ENCODE data around the gene ADAM15.

Gene ADAM15

DNA sequence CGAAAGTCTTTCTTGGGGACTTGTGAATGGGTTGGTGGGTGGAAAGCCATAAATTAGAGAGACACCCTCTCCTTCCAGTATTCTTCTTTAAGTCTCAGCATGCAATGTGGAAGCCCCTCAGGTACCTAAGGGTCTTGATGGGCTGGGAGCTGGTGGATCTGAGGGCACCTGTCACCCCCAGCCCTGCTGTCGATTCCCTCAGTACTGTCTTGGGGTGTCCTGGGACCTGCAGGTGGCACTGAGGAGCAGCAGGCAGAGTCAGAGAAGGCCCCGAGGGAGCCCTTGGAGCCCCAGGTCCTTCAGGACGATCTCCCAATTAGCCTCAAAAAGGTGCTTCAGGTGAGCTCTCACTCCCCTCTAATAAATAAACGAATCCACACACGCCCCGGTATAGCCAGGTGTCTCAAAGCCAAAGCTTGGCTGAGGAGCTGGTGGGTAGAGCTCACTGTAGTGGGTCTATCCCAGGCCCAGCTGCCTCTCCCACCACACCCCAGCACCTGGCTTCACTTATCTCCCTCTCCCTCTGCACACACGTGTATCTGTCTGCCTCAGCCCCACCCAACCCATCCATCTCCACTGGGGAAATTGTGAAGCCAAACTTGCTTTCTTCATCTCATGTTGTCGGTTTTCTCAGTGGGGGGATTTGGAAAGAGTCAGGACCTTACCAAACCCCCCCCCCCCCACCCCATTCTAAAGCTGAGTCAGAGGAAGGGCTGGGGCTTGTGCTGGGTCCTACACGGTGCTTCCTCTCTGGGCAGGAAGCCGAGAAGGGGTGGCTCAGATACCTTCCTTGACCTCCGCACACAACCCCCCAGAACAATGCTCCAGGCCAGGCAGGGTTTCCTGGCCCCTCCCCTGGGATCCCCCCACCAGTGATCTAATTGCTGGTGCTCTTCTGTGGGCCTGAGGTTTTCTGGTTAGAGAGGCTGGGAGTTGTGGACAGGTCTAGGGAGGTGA, 1.6 kb downstream of the ADAM15 start:
- no peak for DNase-seq (ENCODE audit: low spot score)

DNA sequence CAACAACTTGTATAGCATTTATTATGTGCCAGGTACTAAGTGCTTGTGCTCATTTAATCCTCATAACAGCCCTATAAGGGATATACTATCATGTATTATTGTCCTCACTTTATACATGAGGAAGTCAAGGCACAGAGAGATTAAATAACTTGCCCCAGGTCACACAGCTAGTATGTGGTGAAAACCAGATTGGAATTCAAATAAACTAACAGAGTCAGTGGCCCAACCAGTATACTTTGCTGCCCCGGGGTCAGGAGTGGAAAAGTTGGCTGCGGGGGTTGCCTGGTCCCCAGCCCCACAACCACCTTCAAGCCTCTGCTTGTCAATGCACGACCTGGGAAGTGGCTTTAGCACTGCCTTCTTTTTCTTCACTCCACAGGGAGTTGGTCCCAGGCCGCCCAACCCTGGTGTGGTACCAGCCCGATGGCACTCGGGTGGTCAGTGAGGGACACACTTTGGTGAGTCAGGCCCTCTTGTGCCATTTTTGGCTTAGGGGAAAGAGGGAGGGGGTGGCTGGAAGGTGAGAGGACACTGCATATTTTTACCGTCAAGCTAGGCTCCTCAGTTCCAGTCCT, 2.5 kb downstream of the ADAM15 start:
- DNase-seq (ENCODE audit: low spot score) = no peak

DNA sequence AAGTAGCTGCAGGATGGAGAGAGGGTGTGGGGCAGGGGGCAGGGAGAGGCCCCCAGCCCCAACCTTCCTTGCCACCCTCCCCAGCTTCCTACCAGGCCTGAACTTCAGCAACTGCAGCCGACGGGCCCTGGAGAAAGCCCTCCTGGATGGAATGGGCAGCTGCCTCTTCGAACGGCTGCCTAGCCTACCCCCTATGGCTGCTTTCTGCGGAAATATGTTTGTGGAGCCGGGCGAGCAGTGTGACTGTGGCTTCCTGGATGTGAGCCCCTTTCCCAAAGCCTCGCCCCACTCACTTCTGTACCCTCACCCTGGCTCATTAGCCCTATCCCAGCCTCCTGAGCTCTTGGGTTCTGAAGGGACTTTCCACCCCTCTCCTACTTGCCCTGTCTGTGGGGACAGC, 6.0 kb downstream of the ADAM15 start:
- no peak for DNase-seq (ENCODE audit: low spot score)

DNA sequence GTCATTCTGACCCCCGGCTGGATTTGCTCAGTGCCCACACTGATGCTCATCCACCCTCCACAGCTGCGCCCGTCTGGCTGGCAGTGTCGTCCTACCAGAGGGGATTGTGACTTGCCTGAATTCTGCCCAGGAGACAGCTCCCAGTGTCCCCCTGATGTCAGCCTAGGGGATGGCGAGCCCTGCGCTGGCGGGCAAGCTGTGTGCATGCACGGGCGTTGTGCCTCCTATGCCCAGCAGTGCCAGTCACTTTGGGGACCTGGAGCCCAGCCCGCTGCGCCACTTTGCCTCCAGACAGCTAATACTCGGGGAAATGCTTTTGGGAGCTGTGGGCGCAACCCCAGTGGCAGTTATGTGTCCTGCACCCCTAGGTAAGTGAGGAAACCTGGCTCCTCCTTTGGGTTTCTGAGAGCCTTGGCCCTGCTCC, 6.7 kb downstream of the ADAM15 start:
- no peak for DNase-seq (ENCODE audit: low spot score)

DNA sequence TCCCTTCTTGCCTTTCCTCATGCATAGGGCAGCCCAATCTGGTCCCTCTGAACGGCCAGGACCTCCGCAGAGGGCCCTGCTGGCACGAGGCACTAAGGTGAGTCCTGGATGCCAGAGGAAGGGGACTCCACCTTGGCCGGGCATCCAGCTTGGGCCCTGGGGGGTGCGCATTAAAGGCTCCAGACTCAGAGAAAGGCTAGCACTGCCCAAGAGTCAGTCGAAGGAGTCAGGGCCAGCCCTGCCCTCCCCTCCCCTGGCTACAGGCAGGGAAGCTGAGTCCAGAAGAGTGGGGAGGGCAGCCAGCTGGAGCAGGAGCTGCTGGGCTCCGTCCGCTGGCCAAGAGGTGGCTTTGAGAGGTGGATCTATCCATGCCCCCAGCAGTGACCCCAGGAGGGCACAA, 9.6 kb downstream of the ADAM15 start:
- DNase-seq (ENCODE audit: low spot score) = no peak

DNA sequence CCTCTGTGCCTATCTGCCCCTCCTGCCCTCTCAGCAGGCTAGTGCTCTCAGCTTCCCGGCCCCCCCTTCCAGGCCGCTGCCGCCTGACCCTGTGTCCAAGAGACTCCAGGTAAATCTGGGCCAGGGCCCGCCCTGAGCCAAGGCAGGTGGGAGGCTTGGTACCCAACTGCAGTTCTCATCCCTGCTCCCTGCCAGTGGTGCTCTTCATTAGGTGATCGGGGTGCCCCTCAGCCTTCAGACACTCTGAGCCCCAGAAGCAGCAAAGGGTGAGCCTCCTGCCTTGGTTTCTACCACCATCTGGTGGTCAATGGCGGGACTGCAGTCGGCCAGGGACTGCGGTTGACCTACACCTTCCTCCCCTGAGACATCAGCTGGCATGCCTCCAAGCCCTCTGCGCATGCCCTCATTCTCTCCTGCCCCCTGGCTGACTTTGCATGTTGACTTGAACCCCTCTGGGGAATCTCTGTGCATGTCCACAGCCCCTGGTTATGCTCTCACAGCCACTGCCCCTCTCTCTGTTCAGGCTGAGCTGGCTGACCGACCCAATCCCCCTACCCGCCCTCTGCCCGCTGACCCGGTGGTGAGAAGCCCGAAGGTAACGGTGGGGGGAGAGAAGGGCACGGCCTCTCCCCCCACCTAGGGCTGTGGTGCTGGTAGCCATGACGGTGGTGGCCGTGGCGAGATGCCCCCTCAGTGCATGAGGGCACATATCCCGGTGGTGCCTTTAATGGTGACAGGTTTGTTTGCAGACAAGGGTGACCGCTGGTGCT, 10.4 kb downstream of the ADAM15 start:
- peak; percentile 64 for DNase-seq (ENCODE audit: low spot score)

DNA sequence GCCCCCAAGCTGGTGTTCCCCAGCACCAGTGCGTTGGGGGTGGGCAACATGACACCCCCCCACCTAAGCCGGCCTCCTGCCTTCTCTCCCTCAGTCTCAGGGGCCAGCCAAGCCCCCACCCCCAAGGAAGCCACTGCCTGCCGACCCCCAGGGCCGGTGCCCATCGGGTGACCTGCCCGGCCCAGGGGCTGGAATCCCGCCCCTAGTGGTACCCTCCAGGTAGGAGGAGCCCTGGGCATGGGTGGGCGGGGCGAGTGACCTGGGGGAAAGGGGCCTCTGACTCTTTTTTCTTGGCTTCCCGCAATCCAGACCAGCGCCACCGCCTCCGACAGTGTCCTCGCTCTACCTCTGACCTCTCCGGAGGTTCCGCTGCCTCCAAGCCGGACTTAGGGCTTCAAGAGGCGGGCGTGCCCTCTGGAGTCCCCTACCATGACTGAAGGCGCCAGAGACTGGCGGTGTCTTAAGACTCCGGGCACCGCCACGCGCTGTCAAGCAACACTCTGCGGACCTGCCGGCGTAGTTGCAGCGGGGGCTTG, 11.1 kb downstream of the ADAM15 start:
- DNase-seq (ENCODE audit: low spot score) = no peak

DNA sequence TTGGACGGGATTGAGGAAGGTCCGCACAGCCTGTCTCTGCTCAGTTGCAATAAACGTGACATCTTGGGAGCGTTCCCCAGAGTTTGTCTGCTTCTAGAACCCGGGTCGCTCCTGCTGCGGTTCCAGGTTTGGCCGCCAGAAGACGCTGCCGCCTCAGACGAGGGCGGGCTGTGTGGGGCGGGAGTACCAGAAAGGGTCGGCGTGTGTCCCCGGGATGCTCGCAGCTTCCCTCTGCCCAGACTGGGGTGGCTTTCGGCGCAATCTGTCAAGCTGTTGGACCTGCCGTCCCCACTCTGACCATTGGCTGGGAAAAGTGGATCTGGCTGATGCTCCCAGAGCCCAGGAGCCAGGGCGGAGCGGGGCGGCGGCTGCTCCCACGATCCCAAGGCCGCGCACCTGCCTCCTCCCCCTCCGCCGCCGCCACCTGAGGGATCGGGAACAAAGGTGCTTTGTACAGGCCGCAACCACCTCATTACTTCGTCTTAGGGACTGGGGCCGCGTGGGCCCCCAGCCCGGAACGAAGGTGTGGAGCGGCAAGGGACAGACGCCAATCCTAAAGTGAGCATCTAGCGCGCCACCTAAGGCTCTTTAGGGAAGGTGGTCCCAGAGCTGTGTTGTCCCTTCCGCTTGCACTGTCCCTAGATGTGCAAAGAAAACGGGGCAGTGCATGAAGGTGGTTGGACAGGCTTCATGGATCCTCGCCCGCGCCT, 11.7 kb downstream of the ADAM15 start:
- DNase-seq (ENCODE audit: low spot score) = no peak

DNA sequence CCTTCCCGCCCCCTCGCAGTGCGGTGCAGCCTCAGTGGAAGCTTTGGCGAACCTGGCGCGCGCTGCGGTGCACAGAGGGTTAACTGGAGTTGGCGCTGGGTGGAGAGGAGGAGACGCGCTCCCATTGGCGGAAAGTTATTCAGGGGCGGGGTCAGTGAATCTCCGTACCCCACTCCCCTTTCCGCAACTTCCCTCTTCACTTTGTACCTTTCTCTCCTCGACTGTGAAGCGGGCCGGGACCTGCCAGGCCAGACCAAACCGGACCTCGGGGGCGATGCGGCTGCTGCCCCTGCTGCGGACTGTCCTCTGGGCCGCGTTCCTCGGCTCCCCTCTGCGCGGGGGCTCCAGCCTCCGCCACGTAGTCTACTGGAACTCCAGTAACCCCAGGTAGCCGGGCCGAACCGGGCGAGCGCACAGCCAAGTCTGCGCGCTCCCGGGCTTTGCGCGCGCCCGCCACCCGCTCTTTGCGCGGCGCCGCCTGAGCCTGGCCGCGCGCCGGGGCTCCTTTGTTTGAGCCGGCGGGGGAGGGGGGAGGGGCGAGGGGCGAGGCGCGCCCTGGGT, 12.5 kb downstream of the ADAM15 start, which contains the start of gene EFNA4:
Gene EFNA4 (plus strand): TSS at position 191 of the 561 bp plus-strand sequence. CDS start 84 bp downstream, at position 275.
- peak; percentile 54 for DNase-seq (ENCODE audit: low spot score)

DNA sequence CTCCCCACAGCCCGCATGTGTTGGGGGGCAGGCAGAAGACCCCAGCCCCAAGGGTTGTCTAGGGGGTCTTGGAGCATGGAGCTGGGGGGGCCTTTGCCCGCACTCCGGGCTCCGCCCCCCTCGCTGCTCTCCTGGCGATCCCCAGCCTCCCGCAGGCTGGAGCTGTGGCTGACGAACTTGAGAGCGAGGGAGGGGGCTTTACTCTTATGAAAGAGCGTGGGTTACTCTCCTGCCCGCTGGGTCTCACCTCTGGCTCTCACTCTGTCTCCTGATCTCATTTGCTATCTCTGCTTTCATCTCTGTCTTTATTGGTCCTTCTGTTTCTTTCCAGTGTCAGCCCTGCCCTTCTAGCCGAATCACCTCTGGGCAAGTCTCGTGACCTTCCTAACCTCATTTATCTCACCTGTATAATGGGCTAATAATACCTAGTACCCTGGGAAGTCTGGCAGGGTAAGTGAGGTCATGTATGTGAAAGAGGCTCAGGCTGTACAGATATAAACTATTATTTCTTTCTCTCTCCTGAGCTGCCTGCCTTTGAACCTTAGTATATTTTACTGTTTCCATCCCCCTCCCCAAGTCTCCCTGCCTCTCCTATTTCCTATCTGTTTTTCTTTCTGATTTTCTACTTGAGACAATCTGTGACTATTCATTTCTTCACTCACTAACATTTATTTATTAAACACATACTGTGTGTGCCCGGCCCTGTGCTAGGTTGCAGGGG, 13.2 kb downstream of the ADAM15 start:
- no peak for DNase-seq (ENCODE audit: low spot score)

DNA sequence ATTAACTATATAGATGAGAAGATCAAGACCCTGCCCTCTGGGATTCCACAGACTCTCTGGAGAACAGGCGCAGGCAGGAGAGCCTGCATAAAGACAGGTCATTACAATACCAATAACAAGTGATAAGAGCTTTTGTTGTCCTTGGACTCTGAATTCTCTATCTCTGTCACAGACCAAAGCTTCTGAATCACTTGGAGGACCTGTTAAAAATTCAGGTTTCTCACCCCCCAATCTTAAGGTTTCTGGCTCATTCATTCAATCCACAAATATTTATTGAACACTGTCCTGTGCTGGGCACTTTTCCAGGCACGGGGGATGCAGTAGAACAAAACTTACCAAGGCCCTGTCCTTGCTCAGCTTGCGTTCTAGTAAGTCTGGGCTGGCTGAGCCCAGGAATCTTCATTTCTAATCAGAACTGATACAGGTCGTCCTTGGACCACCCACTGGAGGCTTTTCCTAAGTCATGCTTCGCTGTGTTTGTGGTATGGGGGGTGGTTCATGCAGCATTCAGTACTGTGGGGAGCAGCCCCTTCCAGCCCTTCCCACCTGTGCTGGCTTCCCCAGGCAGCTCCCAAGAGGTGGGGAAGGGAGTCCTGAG, 13.8 kb downstream of the ADAM15 start:
- DNase-seq (ENCODE audit: low spot score) = no peak

DNA sequence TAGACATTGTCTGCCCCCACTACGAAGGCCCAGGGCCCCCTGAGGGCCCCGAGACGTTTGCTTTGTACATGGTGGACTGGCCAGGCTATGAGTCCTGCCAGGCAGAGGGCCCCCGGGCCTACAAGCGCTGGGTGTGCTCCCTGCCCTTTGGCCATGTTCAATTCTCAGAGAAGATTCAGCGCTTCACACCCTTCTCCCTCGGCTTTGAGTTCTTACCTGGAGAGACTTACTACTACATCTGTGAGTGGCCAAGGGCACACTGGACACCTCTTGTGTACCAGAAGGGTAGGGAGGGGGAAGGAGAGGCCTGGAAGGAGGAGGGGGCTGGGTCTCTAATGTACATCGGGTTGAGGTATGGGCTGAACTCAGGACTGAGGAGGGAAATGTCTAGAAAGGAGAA, 15.7 kb downstream of the ADAM15 start:
- no peak for DNase-seq (ENCODE audit: low spot score)

DNA sequence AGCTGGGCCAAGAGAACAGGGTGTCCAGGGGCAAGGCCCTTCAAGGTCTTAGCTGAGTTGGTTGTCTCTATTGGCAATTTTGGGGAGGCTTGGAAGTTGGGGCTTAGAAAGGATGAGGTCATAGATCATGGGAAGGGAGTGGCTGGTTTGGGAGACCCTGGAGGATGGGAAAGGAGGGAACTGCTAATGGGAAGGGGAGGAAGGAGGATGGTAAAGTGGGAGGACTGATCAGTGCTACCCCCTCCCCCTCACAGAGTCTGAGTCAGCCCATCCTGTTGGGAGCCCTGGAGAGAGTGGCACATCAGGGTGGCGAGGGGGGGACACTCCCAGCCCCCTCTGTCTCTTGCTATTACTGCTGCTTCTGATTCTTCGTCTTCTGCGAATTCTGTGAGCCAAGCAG, 17.5 kb downstream of the ADAM15 start:
- DNase-seq (ENCODE audit: low spot score) = no peak

DNA sequence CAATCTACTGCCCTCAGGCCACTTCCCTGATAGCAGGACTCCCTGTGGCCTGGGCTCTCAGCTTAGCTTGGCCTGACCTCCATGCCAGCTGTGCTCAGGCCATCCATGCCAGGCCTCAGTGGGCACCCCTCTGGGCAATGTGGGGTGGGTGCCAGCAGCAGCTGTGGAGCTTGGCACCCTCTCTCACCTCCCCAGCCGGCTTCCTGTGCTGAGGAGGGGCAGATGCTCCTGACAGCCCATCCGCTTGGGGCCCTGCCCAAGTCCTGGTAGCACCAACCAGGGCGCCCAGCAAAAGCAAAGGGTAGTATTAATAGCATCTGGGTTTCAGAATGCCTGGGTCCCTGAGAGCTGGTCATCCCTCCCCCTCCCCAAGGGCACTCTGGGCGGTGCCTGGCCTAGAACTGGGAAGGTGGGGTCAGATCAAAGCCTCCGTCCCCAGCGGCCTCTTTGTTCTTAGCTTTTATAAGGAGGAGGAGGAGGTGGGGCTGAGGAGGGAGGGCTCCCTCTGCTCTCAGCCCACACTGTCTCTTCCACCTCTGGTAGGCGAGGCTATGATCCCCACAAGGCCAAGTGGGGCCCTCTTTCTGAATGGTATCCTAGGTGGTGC, 18.5 kb downstream of the ADAM15 start:
- no peak for DNase-seq (ENCODE audit: low spot score)

DNA sequence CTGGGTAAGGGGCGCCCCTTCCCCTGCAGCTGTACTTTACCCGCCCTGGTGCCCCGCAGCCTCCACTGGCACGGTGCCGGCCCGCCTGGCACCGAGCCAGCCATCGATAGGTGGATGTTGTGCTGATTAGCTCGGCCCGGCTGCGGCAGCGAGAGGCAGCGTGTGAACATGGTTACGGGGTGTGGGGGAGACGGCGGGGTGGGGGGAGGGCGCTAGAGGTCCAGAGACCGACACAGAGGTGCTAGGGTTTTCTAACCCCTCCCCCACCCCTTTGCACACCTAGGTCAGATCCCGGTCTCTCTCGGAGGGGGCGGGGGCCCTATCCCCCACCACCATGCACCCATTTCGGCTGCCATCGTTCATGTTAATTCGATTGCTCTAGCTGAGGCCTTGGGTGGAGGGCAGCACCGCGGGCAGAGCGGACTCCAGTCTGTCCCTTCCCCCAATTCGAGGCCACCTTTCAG, 19.1 kb downstream of the ADAM15 start:
- DNase-seq (ENCODE audit: low spot score) = no peak

DNA sequence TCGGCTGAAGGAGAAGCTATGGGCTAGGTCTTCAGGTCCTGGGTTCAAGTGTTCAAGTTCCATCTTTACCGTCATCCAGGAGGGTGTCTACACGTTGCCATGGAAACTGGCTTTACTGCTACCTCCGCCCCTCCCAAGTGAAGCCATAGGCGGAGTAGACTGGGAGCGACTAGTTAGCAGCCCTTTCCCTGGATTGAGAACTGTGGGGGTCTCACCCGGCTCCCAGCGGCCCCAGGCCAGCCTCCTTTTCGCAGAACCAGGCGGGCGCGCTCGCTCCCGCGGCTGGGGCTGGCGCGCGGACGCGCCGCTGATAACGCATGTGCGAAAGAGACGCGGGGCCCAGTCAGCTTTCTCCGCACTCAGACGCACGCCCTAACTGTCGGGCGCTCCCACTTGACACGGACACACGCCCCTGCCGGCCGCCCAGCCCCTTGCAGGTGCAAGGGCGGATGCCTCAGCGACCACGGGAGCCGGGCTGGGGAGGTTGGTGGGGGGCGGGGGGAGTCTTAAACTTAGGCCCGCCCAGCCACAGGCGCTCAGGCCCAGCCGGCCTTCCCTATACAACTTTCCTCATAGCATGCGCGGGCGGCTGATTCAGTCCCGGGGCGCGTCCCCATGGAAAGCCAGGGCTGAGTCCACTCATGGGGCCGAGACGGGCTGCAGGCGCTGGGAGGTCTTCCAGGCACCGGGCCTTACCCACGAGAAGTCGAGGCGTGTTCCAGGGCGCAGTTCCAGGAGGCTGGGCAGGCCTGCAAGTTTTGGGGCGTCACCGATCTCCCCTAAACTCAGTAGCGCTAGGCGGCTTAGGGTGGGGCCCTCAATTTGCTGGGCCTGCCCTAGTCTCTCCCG, 19.8 kb downstream of the ADAM15 start:
- DNase-seq (ENCODE audit: low spot score) = peak; percentile 43

DNA sequence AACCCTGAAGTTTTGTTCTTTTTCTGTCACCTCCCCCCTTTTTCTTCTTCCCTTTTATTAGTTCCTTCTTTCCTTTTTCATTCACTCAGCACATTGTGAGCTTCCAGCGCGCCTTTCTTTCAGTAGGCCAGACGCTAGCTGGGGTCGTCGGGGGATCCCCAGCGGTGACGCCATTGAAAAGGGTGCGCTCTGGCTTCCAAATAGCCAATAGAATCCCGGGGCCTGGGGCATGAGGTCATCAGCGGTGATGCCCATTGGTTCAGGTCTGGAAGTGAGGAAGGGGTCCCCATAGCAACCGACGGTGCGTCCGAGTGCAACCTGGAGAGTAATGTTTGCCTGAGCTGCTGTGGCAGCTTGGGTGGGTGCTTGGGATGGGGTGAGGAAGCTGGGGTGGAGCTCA, 20.6 kb downstream of the ADAM15 start:
- no peak for DNase-seq (ENCODE audit: low spot score)

DNA sequence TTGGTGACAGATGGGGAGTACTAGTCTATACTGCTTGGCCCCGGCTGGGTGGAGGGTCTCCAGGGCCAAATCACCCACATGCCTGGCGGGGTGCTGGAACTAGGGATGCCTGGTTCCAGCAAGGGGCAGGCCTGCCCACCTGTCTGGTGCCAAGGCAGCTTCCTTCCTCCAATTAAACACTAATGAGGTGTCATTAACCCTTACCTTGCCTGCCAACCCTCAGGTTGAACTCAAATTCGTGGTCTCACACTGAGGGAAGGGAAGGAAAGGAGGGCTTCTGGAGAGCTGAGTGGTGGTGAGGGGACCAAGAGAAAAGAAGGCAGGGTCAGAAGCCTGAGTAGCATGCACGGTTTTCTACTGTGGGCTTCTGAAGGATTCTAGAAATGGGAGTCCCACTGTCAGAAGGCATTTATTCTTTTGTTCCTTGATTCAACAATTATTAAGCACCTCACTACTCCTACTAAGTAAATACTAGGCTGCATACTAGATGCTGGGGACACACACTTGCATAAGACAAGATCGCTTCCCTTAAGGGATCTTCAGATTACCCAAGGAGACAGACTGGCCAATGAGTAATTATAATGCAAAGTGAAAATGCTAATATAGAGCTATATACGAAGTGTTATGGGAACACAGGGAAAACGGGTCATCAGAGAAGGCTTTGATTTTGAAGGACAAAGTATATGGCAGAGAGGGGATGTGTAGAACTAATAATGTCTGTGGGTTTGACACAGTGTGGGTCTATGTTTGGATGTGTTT, 21.6 kb downstream of the ADAM15 start:
- DNase-seq (ENCODE audit: low spot score) = no peak

Measured in globus pallidus (tissue), 1 donor.